H1 (cell line): Measurements from ENCODE around the gene RPL38. TPM values are rescaled to one million over a fixed set of nuclear protein-coding genes. Genes with fewer than 3 reads are reported as not detected.

ENCODE experiments used
- FOSL1 ChIP-seq: IDR thresholded peaks from 2 replicates; pipeline ENCODE4 v1.6.1; 2011; ENCODE audit warnings: mild to moderate bottlenecking, low read depth, low read length, moderate library complexity; ENCODE audit not compliant: insufficient read depth
- PHF8 ChIP-seq: fragments of 200-600 bp; sonication (generic); conservative IDR thresholded peaks from 2 replicates; pipeline ENCODE4 v1.7.1; 2012; ENCODE audit warnings: low read depth, mild to moderate bottlenecking, inconsistent platforms, low read length, moderate library complexity
- polyA plus RNA-seq, 7 experiments: library from polyadenylated mRNA; depleted of rRNA in 3 of 7; stranded (reverse) in 5 of 7; unstranded in 2 of 7; fragments of >200 nt in 5 of 7; fragments of 200-250 nt in 2 of 7; gene quantifications; 1 replicate in 5 of 7; 2 replicates in 1 of 7; 4 replicates in 1 of 7; pipeline versions ENCODE4 v1.2.1 to v1.2.3, GENCODE V29; 2011 to 2013; ENCODE audit warnings: missing spikeins in 2 of 7, mixed read lengths in 2 of 7
- total RNA-seq: library from RNA; stranded (reverse); fragmentation: NEBNext Ultra II Directional; extraction: Animal tissue kit (Norgen Biotek cat#: 25700); gene quantifications from 2 replicates; pipeline ENCODE4 v1.2.1, GENCODE V29; 2021

The RPL38 gene
- total and polyA plus RNA-seq, 2 of the 8 experiments (the other 6 are each of a cell fraction or from before 2014, with no cell fraction given) = 412 to 1,195 TPM

GRCh38 chr17:74249590-74250270, 46.3 kb downstream of the RPL38 start (continued):
- TF ChIP-seq FOSL1 (no peak), PHF8 (no peak)
